Endothelial cell (in vitro differentiated cells): ENCODE results near the gene KPRP. TPM values are rescaled to one million over a fixed set of nuclear protein-coding genes. Genes with fewer than 3 reads are reported as not detected.

Experiments
- DNase-seq: peaks from one replicate; pipeline ENCODE4 v3.0.0; 2021; ENCODE audit warnings: low spot score
- H3K27ac Mint-ChIP-seq: one replicate; pipeline ENCODE4 v1.8.0; 2021; ENCODE audit warnings: mixed read lengths, inconsistent platforms; ENCODE audit not compliant: unreplicated experiment
- H3K27me3 Mint-ChIP-seq: one replicate; pipeline ENCODE4 v1.8.0; 2021; ENCODE audit warnings: mild to moderate bottlenecking, moderate library complexity, mixed read lengths, inconsistent platforms; ENCODE audit not compliant: unreplicated experiment
- H3K36me3 Mint-ChIP-seq: one replicate; pipeline ENCODE4 v1.8.0; 2021; ENCODE audit warnings: mild to moderate bottlenecking, low read depth, mixed read lengths, inconsistent platforms; ENCODE audit not compliant: unreplicated experiment
- H3K4me1 Mint-ChIP-seq: one replicate; pipeline ENCODE4 v1.8.0; 2021; ENCODE audit warnings: mild to moderate bottlenecking, mixed read lengths, inconsistent platforms; ENCODE audit not compliant: unreplicated experiment
- H3K4me3 Mint-ChIP-seq: one replicate; pipeline ENCODE4 v1.8.0; 2021; ENCODE audit warnings: mild to moderate bottlenecking, mixed read lengths, inconsistent platforms; ENCODE audit not compliant: unreplicated experiment
- H3K9me3 Mint-ChIP-seq: one replicate; pipeline ENCODE4 v1.8.0; 2021; ENCODE audit warnings: mixed read lengths, inconsistent platforms; ENCODE audit not compliant: unreplicated experiment
- total RNA-seq: library from RNA; stranded (reverse); fragmentation: NEBNext Ultra II Directional; extraction: Animal tissue kit (Norgen Biotek cat#: 25700); gene quantifications from one replicate; pipeline ENCODE4 v1.2.1, GENCODE V29; 2021; ENCODE audit not compliant: unreplicated experiment
- TF ChIP-seq, protein P1 (sequence below): fragments of 200-600 bp; sonication (generic); IDR thresholded peaks from one replicate; pipeline ENCODE4 v1.5.0; 2021; ENCODE audit warnings: antibody characterized with exemption; ENCODE audit not compliant: unreplicated experiment

KPRP gene
- total RNA-seq, 1 donor from 2014 or later = not detected

- H3K4me3 Mint-ChIP-seq = no peak overlapping the region
- TF ChIP-seq, protein P1, sequence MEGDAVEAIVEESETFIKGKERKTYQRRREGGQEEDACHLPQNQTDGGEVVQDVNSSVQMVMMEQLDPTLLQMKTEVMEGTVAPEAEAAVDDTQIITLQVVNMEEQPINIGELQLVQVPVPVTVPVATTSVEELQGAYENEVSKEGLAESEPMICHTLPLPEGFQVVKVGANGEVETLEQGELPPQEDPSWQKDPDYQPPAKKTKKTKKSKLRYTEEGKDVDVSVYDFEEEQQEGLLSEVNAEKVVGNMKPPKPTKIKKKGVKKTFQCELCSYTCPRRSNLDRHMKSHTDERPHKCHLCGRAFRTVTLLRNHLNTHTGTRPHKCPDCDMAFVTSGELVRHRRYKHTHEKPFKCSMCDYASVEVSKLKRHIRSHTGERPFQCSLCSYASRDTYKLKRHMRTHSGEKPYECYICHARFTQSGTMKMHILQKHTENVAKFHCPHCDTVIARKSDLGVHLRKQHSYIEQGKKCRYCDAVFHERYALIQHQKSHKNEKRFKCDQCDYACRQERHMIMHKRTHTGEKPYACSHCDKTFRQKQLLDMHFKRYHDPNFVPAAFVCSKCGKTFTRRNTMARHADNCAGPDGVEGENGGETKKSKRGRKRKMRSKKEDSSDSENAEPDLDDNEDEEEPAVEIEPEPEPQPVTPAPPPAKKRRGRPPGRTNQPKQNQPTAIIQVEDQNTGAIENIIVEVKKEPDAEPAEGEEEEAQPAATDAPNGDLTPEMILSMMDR = no peak
- DNase-seq = no peak
- no peak overlapping the region for H3K27ac Mint-ChIP-seq
- peaks cover 4% of the 10 kb centered on the region for H3K4me1 Mint-ChIP-seq
- no peaks in the 10 kb centered on the region for H3K36me3 Mint-ChIP-seq
- no peaks in the 10 kb centered on the region for H3K9me3 Mint-ChIP-seq
- H3K27me3 Mint-ChIP-seq = peaks cover 4% of the 10 kb centered on the region
Observed at GRCh38 chr1:152758636-152759035, 811 bp downstream of the KPRP start.

DNA sequence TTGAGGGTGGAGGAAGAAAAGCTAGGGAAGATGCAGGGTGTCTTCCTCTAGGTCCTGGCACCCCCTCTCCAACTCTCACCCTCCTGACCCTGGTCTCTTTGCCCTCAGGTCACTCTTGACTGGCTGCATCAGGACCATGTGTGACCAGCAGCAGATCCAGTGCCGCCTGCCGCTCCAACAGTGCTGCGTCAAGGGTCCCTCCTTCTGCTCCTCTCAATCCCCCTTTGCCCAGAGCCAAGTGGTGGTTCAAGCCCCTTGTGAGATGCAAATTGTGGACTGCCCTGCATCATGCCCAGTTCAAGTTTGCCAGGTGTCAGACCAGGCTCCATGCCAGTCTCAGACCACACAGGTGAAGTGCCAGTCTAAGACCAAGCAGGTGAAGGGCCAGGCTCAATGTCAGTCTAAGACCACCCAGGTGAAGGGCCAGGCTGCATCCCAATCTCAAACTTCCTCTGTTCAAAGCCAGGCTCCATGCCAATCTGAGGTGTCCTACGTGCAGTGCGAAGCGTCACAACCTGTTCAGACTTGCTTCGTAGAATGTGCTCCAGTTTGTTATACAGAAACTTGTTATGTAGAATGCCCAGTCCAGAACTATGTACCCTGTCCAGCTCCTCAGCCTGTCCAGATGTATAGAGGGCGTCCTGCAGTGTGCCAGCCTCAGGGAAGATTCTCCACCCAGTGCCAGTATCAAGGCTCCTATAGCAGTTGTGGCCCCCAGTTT, 1.8 kb downstream of the KPRP start:
- H3K27ac Mint-ChIP-seq = no peak overlapping the region
- H3K9me3 Mint-ChIP-seq = no peaks in the 10 kb centered on the region
- no peak overlapping the region for H3K4me3 Mint-ChIP-seq
- H3K4me1 Mint-ChIP-seq = peaks cover 4% of the 10 kb centered on the region
- TF ChIP-seq, protein P1 = no peak
- no peak for DNase-seq
- H3K27me3 Mint-ChIP-seq = peaks cover 5% of the 10 kb centered on the region
- H3K36me3 Mint-ChIP-seq = no peaks in the 10 kb centered on the region

DNA sequence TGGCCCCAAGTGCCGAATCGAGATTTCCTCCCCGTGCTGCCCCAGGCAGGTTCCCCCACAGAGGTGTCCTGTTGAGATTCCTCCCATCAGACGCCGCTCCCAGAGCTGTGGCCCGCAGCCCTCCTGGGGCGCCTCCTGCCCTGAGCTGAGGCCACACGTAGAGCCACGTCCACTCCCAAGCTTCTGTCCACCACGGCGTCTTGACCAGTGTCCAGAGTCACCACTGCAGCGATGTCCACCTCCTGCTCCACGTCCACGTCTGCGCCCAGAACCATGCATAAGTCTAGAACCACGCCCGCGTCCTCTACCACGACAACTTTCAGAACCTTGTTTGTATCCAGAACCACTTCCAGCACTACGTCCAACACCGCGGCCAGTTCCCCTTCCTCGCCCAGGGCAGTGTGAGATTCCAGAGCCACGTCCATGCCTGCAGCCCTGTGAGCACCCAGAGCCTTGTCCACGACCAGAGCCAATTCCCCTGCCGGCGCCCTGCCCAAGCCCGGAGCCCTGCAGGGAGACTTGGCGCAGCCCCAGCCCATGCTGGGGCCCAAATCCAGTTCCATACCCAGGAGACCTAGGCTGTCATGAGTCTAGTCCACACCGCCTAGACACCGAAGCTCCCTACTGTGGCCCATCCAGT, 2.8 kb downstream of the KPRP start:
- no peaks in the 10 kb centered on the region for H3K9me3 Mint-ChIP-seq

DNA sequence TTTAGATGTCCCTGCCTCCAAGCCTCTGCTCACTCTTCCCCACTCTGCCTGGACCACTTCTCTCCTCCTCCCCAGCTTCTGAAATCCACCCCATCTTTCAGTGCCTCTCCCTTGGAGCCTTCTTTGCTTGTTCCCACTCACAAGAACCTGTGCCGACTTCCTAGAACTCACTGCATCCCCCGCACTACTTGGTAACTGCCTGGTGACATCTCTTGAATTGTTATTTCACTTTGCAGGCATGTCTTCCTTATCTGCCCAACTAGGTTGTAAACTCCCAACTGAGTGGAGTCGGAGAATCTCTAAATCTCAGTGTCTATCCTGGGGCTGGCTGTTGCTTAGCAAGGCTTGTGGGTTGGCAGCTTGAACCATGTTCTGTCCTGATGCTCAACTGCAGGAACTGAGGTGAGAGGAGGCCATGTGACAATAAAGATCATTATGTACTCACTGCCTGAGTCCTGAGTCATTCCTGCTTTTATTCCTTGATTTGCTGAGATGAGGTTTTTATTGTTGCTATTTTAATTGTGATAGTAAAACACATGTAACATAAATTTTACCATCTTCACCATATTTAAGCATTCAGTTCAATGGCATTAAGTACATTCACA, 3.9 kb downstream of the KPRP start:
- Mint-ChIP-seq H3K27me3 (peaks cover 5% of the 10 kb centered on the region), H3K9me3 (no peaks in the 10 kb centered on the region), H3K27ac (peak overlapping the region; percentile 8), H3K36me3 (no peaks in the 10 kb centered on the region), H3K4me3 (no peak overlapping the region), H3K4me1 (peaks cover 4% of the 10 kb centered on the region)
- DNase-seq = no peak
- TF ChIP-seq, protein P1 = no peak

More for the DNA sequence above, 2.8 kb downstream of the KPRP start:
- TF ChIP-seq, protein P1 = no peak
- Mint-ChIP-seq H3K27ac (no peak overlapping the region), H3K4me3 (no peak overlapping the region), H3K27me3 (peaks cover 5% of the 10 kb centered on the region), H3K36me3 (no peaks in the 10 kb centered on the region), H3K4me1 (peaks cover 4% of the 10 kb centered on the region)
- DNase-seq = no peak
